GM18867 (cell line): ENCODE measurements around the gene ARPC2.

ENCODE experiments used
- ATAC-seq: cut with Tn5 transposase; IDR thresholded peaks from one replicate; pipeline ENCODE4 v1.9.1; 2021; ENCODE audit warnings: mild to moderate bottlenecking, moderate library complexity; ENCODE audit not compliant: unreplicated experiment

ARPC2 gene

GRCh38 chr2:218252509-218253231 is 35.7 kb downstream of the ARPC2 start:
- no peak for ATAC-seq

- no peak for ATAC-seq
Measured at GRCh38 chr2:218253232-218253625, 36.2 kb downstream of the ARPC2 start.

GRCh38 chr2:218255446-218255845 is 38.5 kb downstream of the ARPC2 start:
- ATAC-seq = no peak

GRCh38 chr2:218256612-218257350 is 39.8 kb downstream of the ARPC2 start:
- peak; percentile 2 for ATAC-seq

- ATAC-seq = peak; percentile 74
Measured at GRCh38 chr2:218257390-218257981, 40.5 kb downstream of the ARPC2 start.

- ATAC-seq = no peak
Measured at GRCh38 chr2:218259099-218259961, 42.3 kb downstream of the ARPC2 start.

- ATAC-seq = no peak
Measured at GRCh38 chr2:218260166-218260565, 43.2 kb downstream of the ARPC2 start.

GRCh38 chr2:218260742-218261422 is 43.9 kb downstream of the ARPC2 start, which contains the start of gene GPBAR1:
Gene GPBAR1, plus strand, starts transcription at chr2:218261015. Its CDS starts 1,710 bp downstream, at chr2:218262725.
- ATAC-seq = no peak

- no peak for ATAC-seq
Measured at GRCh38 chr2:218261423-218262236, 44.6 kb downstream of the ARPC2 start.

- ATAC-seq = no peak
Measured at GRCh38 chr2:218262237-218262600, 45.2 kb downstream of the ARPC2 start.

GRCh38 chr2:218262631-218263586 is 45.9 kb downstream of the ARPC2 start:
- ATAC-seq = no peak

GRCh38 chr2:218263817-218264641 is 47.0 kb downstream of the ARPC2 start:
- no peak for ATAC-seq

GRCh38 chr2:218264773-218265561 is 48.0 kb downstream of the ARPC2 start:
- ATAC-seq = no peak

GRCh38 chr2:218265626-218266025 is 48.6 kb downstream of the ARPC2 start:
- ATAC-seq = no peak

GRCh38 chr2:218266316-218266979 is 49.5 kb downstream of the ARPC2 start:
- no peak for ATAC-seq

- no peak for ATAC-seq
Measured at GRCh38 chr2:218267259-218267658, 50.3 kb downstream of the ARPC2 start.
